GM23338 (cell line): ENCODE results near the gene NOVA2. TPM values are rescaled to one million over a fixed set of nuclear protein-coding genes. Genes with fewer than 3 reads are reported as not detected.

Experiments used
- ATAC-seq: fragments of 200-7000 bp; cut with Tn5 transposase; 3 replicates; pipeline ENCODE4 v1.9.1; 2020
- DNase-seq: peaks from one replicate; pipeline ENCODE4 v3.0.0-alpha.2; 2015; ENCODE audit warnings: low spot score
- H2AFZ ChIP-seq: fragments of 200-600 bp; sonication (generic); 2 replicates; pipeline ENCODE4 v1.8.0; 2016; ENCODE audit warnings: antibody characterized with exemption, mild to moderate bottlenecking, moderate library complexity
- H3F3A ChIP-seq: fragments of 200-600 bp; sonication (generic); replicated peaks from 2 replicates; pipeline ENCODE4 v1.8.0; 2017; ENCODE audit warnings: antibody characterized with exemption, mixed run types, low read depth
- H3K27ac ChIP-seq: fragments of 200-600 bp; sonication (generic); 2 replicates; pipeline ENCODE4 v1.6.1; 2016; ENCODE audit warnings: low read depth
- H3K27me3 ChIP-seq: fragments of 200-600 bp; sonication (generic); 2 replicates; pipeline ENCODE4 v1.8.0; 2016; ENCODE audit warnings: mild to moderate bottlenecking, mixed run types, moderate library complexity; ENCODE audit not compliant: insufficient read depth
- H3K36me3 ChIP-seq: fragments of 200-600 bp; sonication (generic); 2 replicates; pipeline ENCODE4 v1.8.0; 2016; ENCODE audit warnings: mild to moderate bottlenecking; ENCODE audit not compliant: insufficient read depth
- H3K4me1 ChIP-seq: fragments of 200-600 bp; sonication (generic); 2 replicates; pipeline ENCODE4 v1.8.0; 2016; ENCODE audit warnings: mild to moderate bottlenecking, moderate library complexity; ENCODE audit not compliant: insufficient read depth
- H3K4me2 ChIP-seq: fragments of 200-600 bp; sonication (generic); 2 replicates; pipeline ENCODE4 v1.7.1; 2017; ENCODE audit warnings: mixed run types
- H3K4me3 ChIP-seq: fragments of 200-600 bp; sonication (generic); 2 replicates; pipeline ENCODE4 v1.6.1; 2016; ENCODE audit warnings: mixed run types
- H3K79me2 ChIP-seq: fragments of 200-600 bp; sonication (generic); replicated peaks from 2 replicates; pipeline ENCODE4 v1.8.0; 2017; ENCODE audit warnings: mild to moderate bottlenecking; ENCODE audit not compliant: insufficient read depth
- H3K9me2 ChIP-seq: fragments of 200-600 bp; sonication (generic); 2 replicates; pipeline ENCODE4 v1.8.0; 2017; ENCODE audit not compliant: insufficient read depth
- H4K20me1 ChIP-seq: fragments of 200-600 bp; sonication (generic); replicated peaks from 2 replicates; pipeline ENCODE4 v1.8.0; 2017; ENCODE audit warnings: mild to moderate bottlenecking; ENCODE audit not compliant: insufficient read depth
- H3K27ac Mint-ChIP-seq: 2 replicates; pipeline ENCODE4 v1.8.0; 2020; ENCODE audit warnings: inconsistent platforms, mild to moderate bottlenecking, moderate library complexity, mixed read lengths
- H3K27me3 Mint-ChIP-seq: 3 replicates; pipeline ENCODE4 v1.8.0; 2022; ENCODE audit warnings: low read depth, mild to moderate bottlenecking, moderate library complexity, mixed read lengths, inconsistent platforms; ENCODE audit not compliant: insufficient read depth, poor library complexity
- H3K36me3 Mint-ChIP-seq: 3 replicates; pipeline ENCODE4 v1.8.0; 2021; ENCODE audit warnings: low read depth, mild to moderate bottlenecking, inconsistent platforms, moderate library complexity, mixed read lengths
- H3K4me1 Mint-ChIP-seq: 3 replicates; pipeline ENCODE4 v1.8.0; 2020; ENCODE audit warnings: mild to moderate bottlenecking, inconsistent platforms, mixed read lengths
- H3K4me3 Mint-ChIP-seq: 3 replicates; pipeline ENCODE4 v1.8.0; 2021; ENCODE audit warnings: moderate library complexity, mild to moderate bottlenecking, inconsistent platforms, mixed read lengths
- H3K9me3 Mint-ChIP-seq: 3 replicates; pipeline ENCODE4 v1.8.0; 2020; ENCODE audit warnings: moderate library complexity, mild to moderate bottlenecking, inconsistent platforms, mixed read lengths
- CREB1 ChIP-seq: fragments of 250-450 bp; sonication (Bioruptor Pico); IDR thresholded peaks from 2 replicates; pipeline ENCODE4 v1.5.0; 2020; ENCODE audit warnings: low read depth, mild to moderate bottlenecking, moderate library complexity
- CTCF ChIP-seq, 2 experiments: fragments of 200-600 bp in 1 of 2; sonication (generic) in 1 of 2; conservative IDR thresholded peaks; 2 replicates each; pipeline versions ENCODE4 v1.5.1 to v1.6.1; 2016 to 2017; ENCODE audit warnings: antibody characterized with exemption in 2 of 2, low read depth in 2 of 2, mild to moderate bottlenecking in 2 of 2, moderate library complexity in 1 of 2
- EZH2 ChIP-seq: fragments of 200-600 bp; sonication (generic); IDR thresholded peaks from one replicate; pipeline ENCODE4 v1.8.0; 2017; ENCODE audit warnings: antibody characterized with exemption, mild to moderate bottlenecking, low read depth; ENCODE audit not compliant: unreplicated experiment
- EZH2phosphoT487 ChIP-seq: fragments of 200-600 bp; sonication (generic); IDR thresholded peaks from one replicate; pipeline ENCODE4 v1.8.1; 2018; ENCODE audit warnings: antibody characterized with exemption; ENCODE audit not compliant: unreplicated experiment
- JUNB ChIP-seq: IDR thresholded peaks from one replicate; pipeline ENCODE4 v1.6.1; 2016; ENCODE audit warnings: antibody characterized with exemption; ENCODE audit not compliant: unreplicated experiment
- NANOG ChIP-seq: IDR thresholded peaks from 2 replicates; pipeline ENCODE4 v1.6.1; 2016; ENCODE audit warnings: antibody characterized with exemption, borderline replicate concordance
- POLR2AphosphoS5 ChIP-seq: IDR thresholded peaks from 2 replicates; pipeline ENCODE4 v1.6.1; 2016; ENCODE audit warnings: antibody characterized with exemption, low read depth
- REST ChIP-seq: IDR thresholded peaks from one replicate; pipeline ENCODE4 v1.6.1; 2018; ENCODE audit warnings: antibody characterized with exemption; ENCODE audit not compliant: unreplicated experiment
- ZNF331 ChIP-seq: fragments of 250-450 bp; sonication (Bioruptor Pico); IDR thresholded peaks from 2 replicates; pipeline ENCODE4 v1.5.0; 2020; ENCODE audit warnings: low read depth, mild to moderate bottlenecking, moderate library complexity
- ZNF462 ChIP-seq: fragments of 250-450 bp; sonication (Bioruptor Pico); IDR thresholded peaks from 2 replicates; pipeline ENCODE4 v1.5.0; 2020; ENCODE audit warnings: mild to moderate bottlenecking, moderate library complexity
- polyA plus RNA-seq: library from polyadenylated mRNA; unstranded; fragments of >200 nt; fragmentation: Nextera tagmentation; extraction: Ambion mirVana; gene quantifications from 2 replicates; pipeline ENCODE4 v1.2.1, GENCODE V29; 2016
- total RNA-seq: library from RNA; depleted of rRNA; stranded (reverse); fragments of >200 nt; shearing (Covaris generic); gene quantifications from 2 replicates; pipeline ENCODE4 v1.2.3, GENCODE V29; 2014

The NOVA2 gene
- total and polyA plus RNA-seq, 2 experiments from 2014 or later = 5.1 to 13.7 TPM

- no peak for TF ChIP-seq ZNF462 (CRISPR knock-in tag)
- no peak for TF ChIP-seq CTCF (conservative IDR thresholded peaks at IDR 0.05; ENCODE audit: low read depth in 2 of 2)
- TF ChIP-seq JUNB = no peak
- TF ChIP-seq NANOG = no peak
Observed at GRCh38 chr19:45935267-45935666, 38.4 kb downstream of the NOVA2 start (continued).

GRCh38 chr19:45934551-45935230 is 39.0 kb downstream of the NOVA2 start:
- Histone ChIP-seq H3K27me3 (peaks cover 10% of the 10 kb centered on the region; the same call in 1 of the 2 replicates), H3K27ac (no peak overlapping the region), H2AFZ (no peak overlapping the region), H3K4me2 (no peak overlapping the region; the same call in 1 of the 2 replicates), H3K36me3 (no peaks in the 10 kb centered on the region), H3K79me2 (no peaks in the 10 kb centered on the region), H3F3A (0 out of 2 replicates have a peak, but pooled peaks cover 7% of the 10 kb centered on the region), H3K9me2 (no peaks in the 10 kb centered on the region), H4K20me1 (no peaks in the 10 kb centered on the region), H3K4me3 (no peak overlapping the region), H3K4me1 (peaks cover 11% of the 10 kb centered on the region; the same call in 1 of the 2 replicates)
- peak; percentile 35 for ATAC-seq
- Mint-ChIP-seq H3K4me3 (no peak overlapping the region), H3K36me3 (peaks cover 5% of the 10 kb centered on the region; the same call in 2 of the 3 replicates), H3K4me1 (peaks cover 22% of the 10 kb centered on the region), H3K9me3 (no peaks in the 10 kb centered on the region), H3K27ac (no peak overlapping the region), H3K27me3 (peaks cover 16% of the 10 kb centered on the region)
- DNase-seq = peak; percentile 36
- TF ChIP-seq EZH2phosphoT487 = no peak
- TF ChIP-seq CREB1 (CRISPR knock-in tag) = no peak
- no peak for TF ChIP-seq EZH2
- no peak for TF ChIP-seq POLR2AphosphoS5
- no peak for TF ChIP-seq ZNF331 (CRISPR knock-in tag)
- no peak for TF ChIP-seq REST
